GM19452 (cell line): ENCODE results near the gene TMEM106C.
A peak's percentile ranks its signal among the peaks of the same experiment; 100 is the strongest.

Source experiments
- ATAC-seq: cut with Tn5 transposase; IDR thresholded peaks from one replicate; pipeline ENCODE4 v1.9.1; 2021; ENCODE audit not compliant: unreplicated experiment

TMEM106C gene

GRCh38 chr12:47979166-47979565 lies 15.8 kb downstream of the TMEM106C start:
- ATAC-seq, result no peak

GRCh38 chr12:47979686-47980085 lies 16.3 kb downstream of the TMEM106C start:
- ATAC-seq, result no peak

- ATAC-seq, result no peak
Measured at GRCh38 chr12:47980197-47980596, 16.8 kb downstream of the TMEM106C start.

GRCh38 chr12:47980779-47981495 lies 17.5 kb downstream of the TMEM106C start:
- ATAC-seq, result no peak

GRCh38 chr12:47981496-47982260 lies 18.3 kb downstream of the TMEM106C start:
- no peak for ATAC-seq

GRCh38 chr12:47982311-47982710 lies 18.9 kb downstream of the TMEM106C start:
- no peak for ATAC-seq

- ATAC-seq, result no peak
Measured at GRCh38 chr12:47982770-47983169, 19.4 kb downstream of the TMEM106C start.

- no peak for ATAC-seq
Measured at GRCh38 chr12:47983541-47984115, 20.2 kb downstream of the TMEM106C start.

- ATAC-seq, result no peak
Measured at GRCh38 chr12:47984331-47984801, 21.0 kb downstream of the TMEM106C start.

GRCh38 chr12:47985596-47986290 lies 22.3 kb downstream of the TMEM106C start:
- ATAC-seq, result no peak

- ATAC-seq, result no peak
Measured at GRCh38 chr12:47986291-47986660, 22.9 kb downstream of the TMEM106C start.

GRCh38 chr12:47986832-47987231 lies 23.4 kb downstream of the TMEM106C start:
- ATAC-seq, result no peak

- no peak for ATAC-seq
Measured at GRCh38 chr12:47987411-47988072, 24.1 kb downstream of the TMEM106C start.

GRCh38 chr12:47988073-47989022 lies 25.0 kb downstream of the TMEM106C start:
- ATAC-seq, result no peak

GRCh38 chr12:47989023-47989417 lies 25.6 kb downstream of the TMEM106C start:
- no peak for ATAC-seq

- ATAC-seq, result no peak
Measured at GRCh38 chr12:47989666-47990065, 26.3 kb downstream of the TMEM106C start.

- peak; percentile 97 for ATAC-seq
Measured at GRCh38 chr12:47990351-47991105, 27.1 kb downstream of the TMEM106C start.

- no peak for ATAC-seq
Measured at GRCh38 chr12:47991106-47992061, 28.0 kb downstream of the TMEM106C start.
